ENCODE data around the gene SLC34A1.

DNA sequence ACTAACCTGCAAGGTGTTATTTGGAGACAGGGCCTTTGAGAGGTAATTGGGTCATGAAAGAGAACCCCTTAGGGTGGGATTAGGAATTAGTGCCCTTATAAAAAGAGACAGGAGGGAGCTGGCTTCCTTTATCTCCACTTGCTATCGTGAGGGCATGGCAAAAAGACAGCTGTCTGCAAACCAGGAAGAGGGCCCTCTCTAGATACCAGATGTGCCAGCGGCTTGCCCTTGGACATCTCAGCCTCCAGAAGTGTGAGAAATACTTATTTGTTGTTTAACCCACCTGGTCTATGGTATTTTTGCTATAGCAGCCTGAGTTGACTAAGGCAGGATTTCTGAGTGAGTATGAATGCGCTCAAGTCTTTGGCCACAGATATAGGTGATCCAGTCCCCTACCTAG lies 27.5 kb upstream of the SLC34A1 start:
- TF ChIP-seq EZH2phosphoT487 (IDR thresholded peaks at IDR 0.05; ENCODE audit: unreplicated experiment) (no peak), CREB1 (CRISPR knock-in tag; IDR thresholded peaks at IDR 0.05; ENCODE audit: low read depth) (no peak), EZH2 (IDR thresholded peaks at IDR 0.05; ENCODE audit: low read depth, unreplicated experiment) (no peak), NANOG (IDR thresholded peaks at IDR 0.05; ENCODE audit: borderline replicate concordance) (no peak), POLR2AphosphoS5 (IDR thresholded peaks at IDR 0.05; ENCODE audit: low read depth) (no peak), ZNF331 (CRISPR knock-in tag; IDR thresholded peaks at IDR 0.05; ENCODE audit: low read depth) (no peak), ZNF114 (CRISPR knock-in tag; IDR thresholded peaks at IDR 0.05) (no peak), JUNB (IDR thresholded peaks at IDR 0.05; ENCODE audit: unreplicated experiment) (no peak), STAT1 (IDR thresholded peaks at IDR 0.05; ENCODE audit: unreplicated experiment) (no peak)
- TF ChIP-seq, protein P1, sequence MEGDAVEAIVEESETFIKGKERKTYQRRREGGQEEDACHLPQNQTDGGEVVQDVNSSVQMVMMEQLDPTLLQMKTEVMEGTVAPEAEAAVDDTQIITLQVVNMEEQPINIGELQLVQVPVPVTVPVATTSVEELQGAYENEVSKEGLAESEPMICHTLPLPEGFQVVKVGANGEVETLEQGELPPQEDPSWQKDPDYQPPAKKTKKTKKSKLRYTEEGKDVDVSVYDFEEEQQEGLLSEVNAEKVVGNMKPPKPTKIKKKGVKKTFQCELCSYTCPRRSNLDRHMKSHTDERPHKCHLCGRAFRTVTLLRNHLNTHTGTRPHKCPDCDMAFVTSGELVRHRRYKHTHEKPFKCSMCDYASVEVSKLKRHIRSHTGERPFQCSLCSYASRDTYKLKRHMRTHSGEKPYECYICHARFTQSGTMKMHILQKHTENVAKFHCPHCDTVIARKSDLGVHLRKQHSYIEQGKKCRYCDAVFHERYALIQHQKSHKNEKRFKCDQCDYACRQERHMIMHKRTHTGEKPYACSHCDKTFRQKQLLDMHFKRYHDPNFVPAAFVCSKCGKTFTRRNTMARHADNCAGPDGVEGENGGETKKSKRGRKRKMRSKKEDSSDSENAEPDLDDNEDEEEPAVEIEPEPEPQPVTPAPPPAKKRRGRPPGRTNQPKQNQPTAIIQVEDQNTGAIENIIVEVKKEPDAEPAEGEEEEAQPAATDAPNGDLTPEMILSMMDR (conservative IDR thresholded peaks at IDR 0.05; ENCODE audit: low read depth in 2 of 2), result no peak
- TF ChIP-seq, protein P2, sequence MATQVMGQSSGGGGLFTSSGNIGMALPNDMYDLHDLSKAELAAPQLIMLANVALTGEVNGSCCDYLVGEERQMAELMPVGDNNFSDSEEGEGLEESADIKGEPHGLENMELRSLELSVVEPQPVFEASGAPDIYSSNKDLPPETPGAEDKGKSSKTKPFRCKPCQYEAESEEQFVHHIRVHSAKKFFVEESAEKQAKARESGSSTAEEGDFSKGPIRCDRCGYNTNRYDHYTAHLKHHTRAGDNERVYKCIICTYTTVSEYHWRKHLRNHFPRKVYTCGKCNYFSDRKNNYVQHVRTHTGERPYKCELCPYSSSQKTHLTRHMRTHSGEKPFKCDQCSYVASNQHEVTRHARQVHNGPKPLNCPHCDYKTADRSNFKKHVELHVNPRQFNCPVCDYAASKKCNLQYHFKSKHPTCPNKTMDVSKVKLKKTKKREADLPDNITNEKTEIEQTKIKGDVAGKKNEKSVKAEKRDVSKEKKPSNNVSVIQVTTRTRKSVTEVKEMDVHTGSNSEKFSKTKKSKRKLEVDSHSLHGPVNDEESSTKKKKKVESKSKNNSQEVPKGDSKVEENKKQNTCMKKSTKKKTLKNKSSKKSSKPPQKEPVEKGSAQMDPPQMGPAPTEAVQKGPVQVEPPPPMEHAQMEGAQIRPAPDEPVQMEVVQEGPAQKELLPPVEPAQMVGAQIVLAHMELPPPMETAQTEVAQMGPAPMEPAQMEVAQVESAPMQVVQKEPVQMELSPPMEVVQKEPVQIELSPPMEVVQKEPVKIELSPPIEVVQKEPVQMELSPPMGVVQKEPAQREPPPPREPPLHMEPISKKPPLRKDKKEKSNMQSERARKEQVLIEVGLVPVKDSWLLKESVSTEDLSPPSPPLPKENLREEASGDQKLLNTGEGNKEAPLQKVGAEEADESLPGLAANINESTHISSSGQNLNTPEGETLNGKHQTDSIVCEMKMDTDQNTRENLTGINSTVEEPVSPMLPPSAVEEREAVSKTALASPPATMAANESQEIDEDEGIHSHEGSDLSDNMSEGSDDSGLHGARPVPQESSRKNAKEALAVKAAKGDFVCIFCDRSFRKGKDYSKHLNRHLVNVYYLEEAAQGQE (IDR thresholded peaks at IDR 0.05; ENCODE audit: unreplicated experiment), result no peak
- TF ChIP-seq, protein P3, sequence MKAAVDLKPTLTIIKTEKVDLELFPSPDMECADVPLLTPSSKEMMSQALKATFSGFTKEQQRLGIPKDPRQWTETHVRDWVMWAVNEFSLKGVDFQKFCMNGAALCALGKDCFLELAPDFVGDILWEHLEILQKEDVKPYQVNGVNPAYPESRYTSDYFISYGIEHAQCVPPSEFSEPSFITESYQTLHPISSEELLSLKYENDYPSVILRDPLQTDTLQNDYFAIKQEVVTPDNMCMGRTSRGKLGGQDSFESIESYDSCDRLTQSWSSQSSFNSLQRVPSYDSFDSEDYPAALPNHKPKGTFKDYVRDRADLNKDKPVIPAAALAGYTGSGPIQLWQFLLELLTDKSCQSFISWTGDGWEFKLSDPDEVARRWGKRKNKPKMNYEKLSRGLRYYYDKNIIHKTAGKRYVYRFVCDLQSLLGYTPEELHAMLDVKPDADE (IDR thresholded peaks at IDR 0.05), result no peak
- TF ChIP-seq, protein P4, sequence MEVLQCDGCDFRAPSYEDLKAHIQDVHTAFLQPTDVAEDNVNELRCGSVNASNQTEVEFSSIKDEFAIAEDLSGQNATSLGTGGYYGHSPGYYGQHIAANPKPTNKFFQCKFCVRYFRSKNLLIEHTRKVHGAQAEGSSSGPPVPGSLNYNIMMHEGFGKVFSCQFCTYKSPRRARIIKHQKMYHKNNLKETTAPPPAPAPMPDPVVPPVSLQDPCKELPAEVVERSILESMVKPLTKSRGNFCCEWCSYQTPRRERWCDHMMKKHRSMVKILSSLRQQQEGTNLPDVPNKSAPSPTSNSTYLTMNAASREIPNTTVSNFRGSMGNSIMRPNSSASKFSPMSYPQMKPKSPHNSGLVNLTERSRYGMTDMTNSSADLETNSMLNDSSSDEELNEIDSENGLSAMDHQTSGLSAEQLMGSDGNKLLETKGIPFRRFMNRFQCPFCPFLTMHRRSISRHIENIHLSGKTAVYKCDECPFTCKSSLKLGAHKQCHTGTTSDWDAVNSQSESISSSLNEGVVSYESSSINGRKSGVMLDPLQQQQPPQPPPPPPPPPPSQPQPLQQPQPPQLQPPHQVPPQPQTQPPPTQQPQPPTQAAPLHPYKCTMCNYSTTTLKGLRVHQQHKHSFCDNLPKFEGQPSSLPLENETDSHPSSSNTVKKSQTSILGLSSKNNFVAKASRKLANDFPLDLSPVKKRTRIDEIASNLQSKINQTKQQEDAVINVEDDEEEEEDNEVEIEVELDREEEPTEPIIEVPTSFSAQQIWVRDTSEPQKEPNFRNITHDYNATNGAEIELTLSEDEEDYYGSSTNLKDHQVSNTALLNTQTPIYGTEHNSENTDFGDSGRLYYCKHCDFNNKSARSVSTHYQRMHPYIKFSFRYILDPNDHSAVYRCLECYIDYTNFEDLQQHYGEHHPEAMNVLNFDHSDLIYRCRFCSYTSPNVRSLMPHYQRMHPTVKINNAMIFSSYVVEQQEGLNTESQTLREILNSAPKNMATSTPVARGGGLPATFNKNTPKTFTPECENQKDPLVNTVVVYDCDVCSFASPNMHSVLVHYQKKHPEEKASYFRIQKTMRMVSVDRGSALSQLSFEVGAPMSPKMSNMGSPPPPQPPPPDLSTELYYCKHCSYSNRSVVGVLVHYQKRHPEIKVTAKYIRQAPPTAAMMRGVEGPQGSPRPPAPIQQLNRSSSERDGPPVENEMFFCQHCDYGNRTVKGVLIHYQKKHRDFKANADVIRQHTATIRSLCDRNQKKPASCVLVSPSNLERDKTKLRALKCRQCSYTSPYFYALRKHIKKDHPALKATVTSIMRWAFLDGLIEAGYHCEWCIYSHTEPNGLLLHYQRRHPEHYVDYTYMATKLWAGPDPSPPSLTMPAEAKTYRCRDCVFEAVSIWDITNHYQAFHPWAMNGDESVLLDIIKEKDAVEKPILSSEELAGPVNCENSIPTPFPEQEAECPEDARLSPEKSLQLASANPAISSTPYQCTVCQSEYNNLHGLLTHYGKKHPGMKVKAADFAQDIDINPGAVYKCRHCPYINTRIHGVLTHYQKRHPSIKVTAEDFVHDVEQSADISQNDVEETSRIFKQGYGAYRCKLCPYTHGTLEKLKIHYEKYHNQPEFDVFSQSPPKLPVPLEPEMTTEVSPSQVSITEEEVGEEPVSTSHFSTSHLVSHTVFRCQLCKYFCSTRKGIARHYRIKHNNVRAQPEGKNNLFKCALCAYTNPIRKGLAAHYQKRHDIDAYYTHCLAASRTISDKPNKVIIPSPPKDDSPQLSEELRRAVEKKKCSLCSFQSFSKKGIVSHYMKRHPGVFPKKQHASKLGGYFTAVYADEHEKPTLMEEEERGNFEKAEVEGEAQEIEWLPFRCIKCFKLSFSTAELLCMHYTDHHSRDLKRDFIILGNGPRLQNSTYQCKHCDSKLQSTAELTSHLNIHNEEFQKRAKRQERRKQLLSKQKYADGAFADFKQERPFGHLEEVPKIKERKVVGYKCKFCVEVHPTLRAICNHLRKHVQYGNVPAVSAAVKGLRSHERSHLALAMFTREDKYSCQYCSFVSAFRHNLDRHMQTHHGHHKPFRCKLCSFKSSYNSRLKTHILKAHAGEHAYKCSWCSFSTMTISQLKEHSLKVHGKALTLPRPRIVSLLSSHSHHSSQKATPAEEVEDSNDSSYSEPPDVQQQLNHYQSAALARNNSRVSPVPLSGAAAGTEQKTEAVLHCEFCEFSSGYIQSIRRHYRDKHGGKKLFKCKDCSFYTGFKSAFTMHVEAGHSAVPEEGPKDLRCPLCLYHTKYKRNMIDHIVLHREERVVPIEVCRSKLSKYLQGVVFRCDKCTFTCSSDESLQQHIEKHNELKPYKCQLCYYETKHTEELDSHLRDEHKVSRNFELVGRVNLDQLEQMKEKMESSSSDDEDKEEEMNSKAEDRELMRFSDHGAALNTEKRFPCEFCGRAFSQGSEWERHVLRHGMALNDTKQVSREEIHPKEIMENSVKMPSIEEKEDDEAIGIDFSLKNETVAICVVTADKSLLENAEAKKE (CRISPR knock-in tag; IDR thresholded peaks at IDR 0.05), result no peak

Data from GM23338 (cell line).